PFSK-1 (cell line): ENCODE results near the gene TP53I13.

Experiments used
- POLR2AphosphoS5 ChIP-seq: IDR thresholded peaks from 2 replicates; pipeline ENCODE4 v1.6.1; 2012; ENCODE audit warnings: low read depth, mild to moderate bottlenecking, control low read depth, low read length, moderate library complexity
- TF ChIP-seq, protein P1 (sequence below), 2 experiments: IDR thresholded peaks; 2 replicates each; pipeline versions ENCODE4 v1.6.1 to v1.8.0; 2011 to 2012; ENCODE audit warnings: low read depth in 2 of 2, low read length in 2 of 2, control low read depth in 1 of 2, inconsistent platforms in 1 of 2, mild to moderate bottlenecking in 1 of 2, moderate library complexity in 1 of 2; ENCODE audit not compliant: insufficient read depth in 1 of 2

GRCh38 chr17:29583324-29584248 is 15.1 kb downstream of the TP53I13 start:
- no peak for TF ChIP-seq POLR2AphosphoS5
- TF ChIP-seq, protein P1, sequence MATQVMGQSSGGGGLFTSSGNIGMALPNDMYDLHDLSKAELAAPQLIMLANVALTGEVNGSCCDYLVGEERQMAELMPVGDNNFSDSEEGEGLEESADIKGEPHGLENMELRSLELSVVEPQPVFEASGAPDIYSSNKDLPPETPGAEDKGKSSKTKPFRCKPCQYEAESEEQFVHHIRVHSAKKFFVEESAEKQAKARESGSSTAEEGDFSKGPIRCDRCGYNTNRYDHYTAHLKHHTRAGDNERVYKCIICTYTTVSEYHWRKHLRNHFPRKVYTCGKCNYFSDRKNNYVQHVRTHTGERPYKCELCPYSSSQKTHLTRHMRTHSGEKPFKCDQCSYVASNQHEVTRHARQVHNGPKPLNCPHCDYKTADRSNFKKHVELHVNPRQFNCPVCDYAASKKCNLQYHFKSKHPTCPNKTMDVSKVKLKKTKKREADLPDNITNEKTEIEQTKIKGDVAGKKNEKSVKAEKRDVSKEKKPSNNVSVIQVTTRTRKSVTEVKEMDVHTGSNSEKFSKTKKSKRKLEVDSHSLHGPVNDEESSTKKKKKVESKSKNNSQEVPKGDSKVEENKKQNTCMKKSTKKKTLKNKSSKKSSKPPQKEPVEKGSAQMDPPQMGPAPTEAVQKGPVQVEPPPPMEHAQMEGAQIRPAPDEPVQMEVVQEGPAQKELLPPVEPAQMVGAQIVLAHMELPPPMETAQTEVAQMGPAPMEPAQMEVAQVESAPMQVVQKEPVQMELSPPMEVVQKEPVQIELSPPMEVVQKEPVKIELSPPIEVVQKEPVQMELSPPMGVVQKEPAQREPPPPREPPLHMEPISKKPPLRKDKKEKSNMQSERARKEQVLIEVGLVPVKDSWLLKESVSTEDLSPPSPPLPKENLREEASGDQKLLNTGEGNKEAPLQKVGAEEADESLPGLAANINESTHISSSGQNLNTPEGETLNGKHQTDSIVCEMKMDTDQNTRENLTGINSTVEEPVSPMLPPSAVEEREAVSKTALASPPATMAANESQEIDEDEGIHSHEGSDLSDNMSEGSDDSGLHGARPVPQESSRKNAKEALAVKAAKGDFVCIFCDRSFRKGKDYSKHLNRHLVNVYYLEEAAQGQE (IDR thresholded peaks at IDR 0.05; ENCODE audit: insufficient read depth in 1 of 2, low read depth in 2 of 2, low read length in 2 of 2) = no peak
